OCI-LY1 (cell line): ENCODE measurements around the gene ANKRD27.
"Not testable (repeated sequence)": the region's sequence is repeated elsewhere in the genome, so short reads cannot be mapped to it uniquely, and the experiment has no call there.

Source experiments
- CTCF ChIP-seq: fragments of 200-600 bp; sonication (generic), shearing (Covaris generic); IDR thresholded peaks from 2 replicates; pipeline ENCODE4 v1.5.1; 2017; ENCODE audit warnings: mild to moderate bottlenecking, antibody characterized with exemption, low read length, moderate library complexity, mixed read lengths
- EZH2 ChIP-seq: fragments of 200-600 bp; sonication (generic), shearing (Covaris generic); IDR thresholded peaks from 2 replicates; pipeline ENCODE4 v1.8.0; 2017; ENCODE audit warnings: borderline replicate concordance, mixed run types, mild to moderate bottlenecking, antibody characterized with exemption, low read length, moderate library complexity, mixed read lengths

- TF ChIP-seq CTCF, EZH2: not testable (repeated sequence)
Measured at GRCh38 chr19:32695506-32695905, 20.5 kb upstream of the ANKRD27 start.
